Endothelial cell of umbilical vein (primary cell): ENCODE data around the gene KRT84. TPM values are rescaled to one million over a fixed set of nuclear protein-coding genes. Genes with fewer than 3 reads are reported as not detected.

ENCODE experiments used
- BruUV-seq: library from RNA; stranded (reverse); fragments of 400-500 nt; replicated peaks from 2 replicates; lab custom pipeline; 2021; lab: Mats Ljungman, UMichigan
- CTCF ChIA-PET: fragments of 300-600, 350-600 bp; sonication (Branson Sonifier 250); formaldehyde crosslinking; loops from one replicate; lab custom pipeline; 2021; ENCODE audit warnings: antibody characterized with exemption, inconsistent platforms; lab: Charles Lee
- POLR2A ChIA-PET: fragments of 300-600, 350-600 bp; sonication (Branson Sonifier 250); formaldehyde crosslinking; loops from one replicate; lab custom pipeline; 2021; ENCODE audit warnings: antibody characterized with exemption, inconsistent platforms; lab: Charles Lee
- DNase-seq: peaks from one replicate; pipeline ENCODE4 v3.0.0-alpha.2; 2011; ENCODE audit warnings: low read depth, low spot score
- FAIRE-seq: peaks from 2 replicates; lab custom pipeline; 2011; peaks lifted over from hg19 to GRCh38; lab: Jason Lieb, UNC
- H2AFZ ChIP-seq: 2 replicates; pipeline ENCODE4 v1.6.0; 2012; ENCODE audit warnings: low read depth, low read length, control low read depth, inconsistent platforms
- H3K27ac ChIP-seq: 2 replicates; pipeline ENCODE4 v1.5.1; 2011; ENCODE audit warnings: low read depth, mild to moderate bottlenecking, control low read depth, low read length, moderate library complexity; ENCODE audit not compliant: insufficient read depth
- H3K27me3 ChIP-seq, 2 experiments: 2 replicates each; pipeline versions ENCODE4 v1.6.0 to v1.6.1; 2011; ENCODE audit warnings: low read length in 2 of 2, mixed read lengths in 1 of 2; ENCODE audit not compliant: control insufficient read depth in 2 of 2, insufficient read depth in 2 of 2
- H3K36me3 ChIP-seq, 2 experiments: 2 replicates in 1 of 2; 3 replicates in 1 of 2; pipeline ENCODE4 v1.5.1; 2011; ENCODE audit warnings: low read length in 2 of 2, mild to moderate bottlenecking in 1 of 2, moderate library complexity in 1 of 2; ENCODE audit not compliant: control insufficient read depth in 2 of 2, insufficient read depth in 2 of 2; ENCODE audit errors: extremely low read depth in 1 of 2
- H3K4me1 ChIP-seq: 3 replicates; pipeline ENCODE4 v1.5.1; 2011; ENCODE audit warnings: mild to moderate bottlenecking, low read length; ENCODE audit not compliant: control insufficient read depth, insufficient read depth; ENCODE audit errors: extremely low read depth
- H3K4me2 ChIP-seq: 2 replicates; pipeline ENCODE4 v1.6.1; 2011; ENCODE audit warnings: low read length, control low read depth, mixed read lengths; ENCODE audit not compliant: insufficient read depth
- H3K4me3 ChIP-seq, 3 experiments: fragments of 200-600 bp in 1 of 3; sonication (generic), shearing (Covaris generic) in 1 of 3; replicated peaks in 1 of 3; 2 replicates each; pipeline ENCODE4 v1.5.1; 2011 to 2016; ENCODE audit warnings: control low read depth in 3 of 3, low read length in 3 of 3, mild to moderate bottlenecking in 2 of 3, inconsistent platforms in 1 of 3, low read depth in 1 of 3, moderate library complexity in 1 of 3; ENCODE audit not compliant: insufficient read depth in 1 of 3
- H3K79me2 ChIP-seq: 2 replicates; pipeline ENCODE4 v1.6.0; 2012; ENCODE audit warnings: low read length, inconsistent platforms; ENCODE audit not compliant: control insufficient read depth, insufficient read depth
- H3K9ac ChIP-seq: replicated peaks from 2 replicates; pipeline ENCODE3; 2011; ENCODE audit warnings: low read length, control low read depth; ENCODE audit not compliant: insufficient read depth; ENCODE audit errors: extremely low read depth
- H3K9me1 ChIP-seq: replicated peaks from 3 replicates; pipeline ENCODE4 v1.6.0; 2011; ENCODE audit warnings: mild to moderate bottlenecking, low read length; ENCODE audit not compliant: control insufficient read depth, insufficient read depth; ENCODE audit errors: extremely low read depth
- H3K9me3 ChIP-seq: replicated peaks from 2 replicates; pipeline ENCODE4 v1.5.1; 2012; ENCODE audit warnings: low read length, inconsistent platforms; ENCODE audit not compliant: control insufficient read depth, insufficient read depth
- H4K20me1 ChIP-seq: replicated peaks from 2 replicates; pipeline ENCODE3; 2011; ENCODE audit warnings: mild to moderate bottlenecking, low read length; ENCODE audit not compliant: control insufficient read depth, insufficient read depth; ENCODE audit errors: extremely low read depth
- EZH2 ChIP-seq: IDR thresholded peaks from 2 replicates; pipeline ENCODE4 v1.6.1; 2012; ENCODE audit warnings: borderline replicate concordance, low read depth, mild to moderate bottlenecking, moderate library complexity, low read length, inconsistent platforms; ENCODE audit not compliant: severe bottlenecking
- FOS ChIP-seq: IDR thresholded peaks from 2 replicates; pipeline ENCODE4 v1.6.1; 2011; ENCODE audit warnings: mild to moderate bottlenecking, low read length, moderate library complexity, borderline replicate concordance; ENCODE audit not compliant: insufficient read depth
- GATA2 ChIP-seq: IDR thresholded peaks from 2 replicates; pipeline ENCODE4 v1.7.0; 2011; ENCODE audit warnings: low read depth, mild to moderate bottlenecking, moderate library complexity, mixed read lengths, low read length; ENCODE audit not compliant: insufficient read length, insufficient read depth
- JUN ChIP-seq: IDR thresholded peaks from 2 replicates; pipeline ENCODE4 v1.6.1; 2011; ENCODE audit warnings: borderline replicate concordance, low read depth; ENCODE audit not compliant: insufficient read length, insufficient read depth
- MYC ChIP-seq: IDR thresholded peaks from one replicate; pipeline ENCODE4 v1.6.1; 2011; ENCODE audit warnings: mild to moderate bottlenecking, low read depth, low read length
- POLR2A ChIP-seq: IDR thresholded peaks from 2 replicates; pipeline ENCODE4 v1.6.1; 2012; ENCODE audit warnings: low read depth, mild to moderate bottlenecking, control low read depth, low read length
- dilution Hi-C: fragments of 300-500 bp; cut with MboI; formaldehyde crosslinking; loops from one replicate; pipeline ENCODE4 v1.15.0; 2019; ENCODE audit warnings: low sequenced_read_pairs; ENCODE audit not compliant: extremely low pct_ligation_motif_present
- intact Hi-C: fragments of 100-400 bp; cut with micrococcal nuclease; formaldehyde crosslinking; loops from one replicate; pipeline ENCODE4 v1.10.0; 2022
- polyA plus RNA-seq, 4 experiments: library from polyadenylated mRNA; depleted of rRNA in 3 of 4; stranded (reverse) in 3 of 4; unstranded in 1 of 4; fragments of >200 nt; gene quantifications; 2 replicates each; pipeline versions ENCODE4 v1.2.1 to v1.2.3, GENCODE V29; 2011 to 2012; ENCODE audit warnings: missing spikeins in 1 of 4
- total RNA-seq: library from RNA; stranded (reverse); gene quantifications from 2 replicates; pipeline ENCODE4 v1.2.3, GENCODE V29; 2021
- TF ChIP-seq, protein P1 (sequence below): IDR thresholded peaks from 2 replicates; pipeline ENCODE4 v1.6.1; 2011; ENCODE audit not compliant: insufficient read depth, insufficient read length
- TF ChIP-seq, protein P2 (sequence below), 2 donors: IDR thresholded peaks; 1 replicate in 1 of 2; 2 replicates in 1 of 2; pipeline ENCODE4 v1.5.1; 2011; ENCODE audit warnings: low read length in 2 of 2, mild to moderate bottlenecking in 2 of 2, moderate library complexity in 2 of 2, control low read depth in 1 of 2, inconsistent platforms in 1 of 2, low read depth in 1 of 2; ENCODE audit not compliant: insufficient read depth in 1 of 2; ENCODE audit errors: extremely low read depth in 1 of 2

KRT84 gene
- total and polyA plus RNA-seq, 2 donors (not counting 3 experiments of a cell fraction or from before 2014, with no cell fraction given): not detected

DNA sequence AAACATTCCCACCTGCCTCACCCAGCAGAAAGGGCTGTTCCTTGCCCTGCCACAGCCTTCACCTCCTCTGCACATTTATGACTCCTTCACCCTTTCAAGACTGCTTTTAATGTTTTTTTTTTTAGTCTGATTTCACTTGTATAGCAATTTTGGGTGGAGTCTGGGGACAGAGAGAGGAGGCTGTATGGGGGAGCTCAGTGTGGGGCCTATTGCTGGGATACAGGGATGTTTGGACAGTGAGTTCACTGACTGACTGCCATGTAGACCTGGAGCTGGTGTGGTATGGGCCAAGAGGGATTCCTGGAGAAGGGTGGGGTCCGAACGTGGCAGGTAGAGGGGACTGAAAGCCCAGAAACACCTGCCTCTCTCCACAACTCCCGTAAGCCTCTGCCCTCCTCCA is 16.2 kb downstream of the KRT84 start:
- POLR2A ChIA-PET: no interaction called here

DNA sequence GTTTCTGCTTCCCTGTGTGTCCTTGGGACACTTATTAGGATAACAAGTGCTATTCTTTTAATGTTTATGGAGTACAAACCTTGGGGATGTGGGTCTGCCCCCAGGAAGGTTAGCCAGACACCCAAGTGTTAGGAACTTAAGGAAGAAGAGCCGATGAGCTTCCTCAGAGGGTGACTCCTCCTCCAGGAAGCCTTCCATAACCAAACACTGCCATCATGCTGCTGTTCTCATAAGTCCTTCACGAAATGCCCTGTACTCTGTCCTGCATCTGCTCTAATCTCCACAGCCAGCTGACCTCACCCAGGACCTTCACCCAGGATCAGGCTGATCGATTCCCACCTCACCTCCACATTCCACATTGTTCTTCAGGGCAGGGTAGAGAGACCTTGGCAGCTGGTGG is 16.9 kb downstream of the KRT84 start:
- H3K27me3 ChIP-seq: peaks cover 4 to 12% of the 10 kb centered on the region in 2 experiments
- ChIA-PET POLR2A (no interaction called here), CTCF (interaction anchor here (0.8 to 8.3 kb wide), 5 partner anchors 8 to 612 kb away, joined by 3 to 126 read pairs (median 7); no protein-coding TSS in a partner anchor)
- intact Hi-C loops: no loop called here
- no peaks in the 10 kb centered on the region for H3K36me3 ChIP-seq
- dilution Hi-C loops: no loop called here
- no peaks in the 10 kb centered on the region for H3K4me1 ChIP-seq
- no peak overlapping the region for H3K4me3 ChIP-seq
- DNase-seq: no peak
- no peaks in the 10 kb centered on the region for H4K20me1 ChIP-seq
- no peak overlapping the region for H3K9ac ChIP-seq
- H3K9me1 ChIP-seq: no peaks in the 10 kb centered on the region
- no peaks in the 10 kb centered on the region for H3K79me2 ChIP-seq
- no peaks in the 10 kb centered on the region for H3K9me3 ChIP-seq
- BruUV-seq: no TSS peak
- no peak for FAIRE-seq
- TF ChIP-seq GATA2 (no peak), JUN (no peak), POLR2A (no peak), EZH2 (no peak)
- TF ChIP-seq, protein P1, sequence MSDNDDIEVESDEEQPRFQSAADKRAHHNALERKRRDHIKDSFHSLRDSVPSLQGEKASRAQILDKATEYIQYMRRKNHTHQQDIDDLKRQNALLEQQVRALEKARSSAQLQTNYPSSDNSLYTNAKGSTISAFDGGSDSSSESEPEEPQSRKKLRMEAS: no peak
- TF ChIP-seq, protein P2, sequence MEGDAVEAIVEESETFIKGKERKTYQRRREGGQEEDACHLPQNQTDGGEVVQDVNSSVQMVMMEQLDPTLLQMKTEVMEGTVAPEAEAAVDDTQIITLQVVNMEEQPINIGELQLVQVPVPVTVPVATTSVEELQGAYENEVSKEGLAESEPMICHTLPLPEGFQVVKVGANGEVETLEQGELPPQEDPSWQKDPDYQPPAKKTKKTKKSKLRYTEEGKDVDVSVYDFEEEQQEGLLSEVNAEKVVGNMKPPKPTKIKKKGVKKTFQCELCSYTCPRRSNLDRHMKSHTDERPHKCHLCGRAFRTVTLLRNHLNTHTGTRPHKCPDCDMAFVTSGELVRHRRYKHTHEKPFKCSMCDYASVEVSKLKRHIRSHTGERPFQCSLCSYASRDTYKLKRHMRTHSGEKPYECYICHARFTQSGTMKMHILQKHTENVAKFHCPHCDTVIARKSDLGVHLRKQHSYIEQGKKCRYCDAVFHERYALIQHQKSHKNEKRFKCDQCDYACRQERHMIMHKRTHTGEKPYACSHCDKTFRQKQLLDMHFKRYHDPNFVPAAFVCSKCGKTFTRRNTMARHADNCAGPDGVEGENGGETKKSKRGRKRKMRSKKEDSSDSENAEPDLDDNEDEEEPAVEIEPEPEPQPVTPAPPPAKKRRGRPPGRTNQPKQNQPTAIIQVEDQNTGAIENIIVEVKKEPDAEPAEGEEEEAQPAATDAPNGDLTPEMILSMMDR (IDR thresholded peaks at IDR 0.05; ENCODE audit: extremely low read depth in 1 of 2, insufficient read depth in 1 of 2, low read depth in 1 of 2, low read length in 2 of 2): no peak
- no peak overlapping the region for H3K4me2 ChIP-seq
- H3K27ac ChIP-seq: no peak overlapping the region
- no peak overlapping the region for H2AFZ ChIP-seq

More for the DNA sequence above, 16.2 kb downstream of the KRT84 start:
- intact Hi-C loops (no loop called here), dilution Hi-C loops (no loop called here)
- H3K27me3 ChIP-seq: peaks cover 7 to 12% of the 10 kb centered on the region in 2 experiments
- CTCF ChIA-PET: interaction anchor here (0.8 to 8.3 kb wide), 8 partner anchors 9 to 612 kb away, joined by 3 to 126 read pairs (median 6); no protein-coding TSS in a partner anchor
- no peak overlapping the region for H3K4me3 ChIP-seq
- no peaks in the 10 kb centered on the region for H3K9me3 ChIP-seq
- H3K79me2 ChIP-seq: no peaks in the 10 kb centered on the region
- no peak for FAIRE-seq
- no peaks in the 10 kb centered on the region for H4K20me1 ChIP-seq
- no peaks in the 10 kb centered on the region for H3K9me1 ChIP-seq
- H2AFZ ChIP-seq: no peak overlapping the region
- no peaks in the 10 kb centered on the region for H3K36me3 ChIP-seq
- TF ChIP-seq MYC (no peak), FOS (no peak), EZH2 (no peak), POLR2A (no peak)
- TF ChIP-seq, protein P2 (IDR thresholded peaks at IDR 0.05; ENCODE audit: extremely low read depth in 1 of 2, insufficient read depth in 1 of 2, low read depth in 1 of 2, low read length in 2 of 2): no peak
- no peak overlapping the region for H3K9ac ChIP-seq
- DNase-seq: no peak
- no TSS peak for BruUV-seq
- no peak overlapping the region for H3K27ac ChIP-seq
- H3K4me1 ChIP-seq: no peaks in the 10 kb centered on the region
- no peak overlapping the region for H3K4me2 ChIP-seq
